Right renal pelvis (tissue), 4 donors: ENCODE measurements around the gene EIF2AK3. TPM values are rescaled to one million over a fixed set of nuclear protein-coding genes. Genes with fewer than 3 reads are reported as not detected.

ENCODE experiments used
- DNase-seq, 4 donors: peaks; one replicate each; pipeline ENCODE4 v3.0.0-alpha.2; 2013; ENCODE audit warnings: low read depth in 4 of 4, low spot score in 3 of 4, missing footprints in 1 of 4
- polyA plus RNA-seq, 4 donors: library from polyadenylated mRNA; unstranded; fragments of 120-200 nt; gene quantifications; one replicate each; pipeline ENCODE4 v1.2.1, GENCODE V29; 2013; ENCODE audit not compliant: insufficient read length in 4 of 4

The EIF2AK3 gene
- polyA plus RNA-seq, 4 donors: 25.1 to 29.3 (median 25.9) TPM

DNA sequence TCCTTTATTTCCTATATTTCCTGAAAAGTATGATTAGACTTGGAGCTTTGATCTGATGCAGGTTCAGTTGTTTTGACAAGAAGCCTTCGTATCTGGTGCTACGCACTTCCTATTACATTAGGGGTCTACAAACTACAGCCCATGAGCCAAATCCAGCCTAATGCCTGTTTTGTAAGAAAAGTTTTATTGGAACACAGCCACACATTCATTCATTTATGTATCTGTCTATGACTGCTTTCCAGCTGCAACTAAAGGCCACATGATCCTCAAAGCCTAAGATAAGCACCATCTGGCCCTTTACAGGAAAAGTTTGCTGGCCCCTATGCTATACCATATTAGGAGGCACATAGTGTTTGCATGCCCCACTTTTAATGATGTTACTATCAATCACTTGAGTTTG lies 26.0 kb downstream of the EIF2AK3 start:
- no peak for DNase-seq

DNA sequence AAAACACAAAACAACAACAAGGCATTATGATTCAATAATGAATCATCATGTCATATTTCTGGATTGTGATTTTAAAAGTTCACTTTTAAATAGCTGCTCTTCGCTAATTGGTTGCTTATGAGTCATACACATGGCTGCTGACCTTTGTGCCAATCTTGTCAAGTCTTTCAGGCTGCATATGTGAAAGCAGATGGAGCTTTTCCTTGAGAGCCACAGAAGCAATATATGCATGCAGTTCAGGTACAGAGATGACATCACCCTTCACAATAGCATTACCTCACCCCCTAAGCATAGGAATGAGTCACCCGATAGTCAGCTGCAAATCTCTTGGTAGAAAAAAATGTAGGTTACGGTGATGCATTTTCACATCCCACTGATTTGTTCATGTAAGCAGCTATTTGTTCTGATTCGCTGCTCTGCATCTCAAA lies 27.2 kb downstream of the EIF2AK3 start:
- peak; percentile 31 to 63 (median 52) for DNase-seq

DNA sequence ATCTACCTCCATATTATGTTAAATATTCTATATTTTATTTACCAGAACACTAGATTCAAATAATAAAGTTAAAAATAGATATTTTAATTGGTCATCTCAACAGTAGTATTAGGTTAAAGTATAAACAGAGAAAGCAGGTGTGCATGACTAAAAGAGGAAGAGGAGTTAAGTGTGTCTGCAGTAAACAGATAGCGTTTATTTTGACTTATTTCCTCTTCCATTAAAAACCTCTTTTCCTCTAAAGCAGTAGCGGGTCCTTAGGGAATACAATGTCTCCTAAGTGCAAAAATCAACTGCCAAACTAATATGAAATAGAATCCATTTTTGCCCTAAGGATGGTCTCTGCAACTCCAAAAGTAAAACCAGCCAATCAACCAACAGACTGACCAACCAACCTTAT lies 27.7 kb downstream of the EIF2AK3 start:
- no peak for DNase-seq

GRCh38 chr2:88597168-88597567 lies 30.1 kb downstream of the EIF2AK3 start:
- no peak for DNase-seq

DNA sequence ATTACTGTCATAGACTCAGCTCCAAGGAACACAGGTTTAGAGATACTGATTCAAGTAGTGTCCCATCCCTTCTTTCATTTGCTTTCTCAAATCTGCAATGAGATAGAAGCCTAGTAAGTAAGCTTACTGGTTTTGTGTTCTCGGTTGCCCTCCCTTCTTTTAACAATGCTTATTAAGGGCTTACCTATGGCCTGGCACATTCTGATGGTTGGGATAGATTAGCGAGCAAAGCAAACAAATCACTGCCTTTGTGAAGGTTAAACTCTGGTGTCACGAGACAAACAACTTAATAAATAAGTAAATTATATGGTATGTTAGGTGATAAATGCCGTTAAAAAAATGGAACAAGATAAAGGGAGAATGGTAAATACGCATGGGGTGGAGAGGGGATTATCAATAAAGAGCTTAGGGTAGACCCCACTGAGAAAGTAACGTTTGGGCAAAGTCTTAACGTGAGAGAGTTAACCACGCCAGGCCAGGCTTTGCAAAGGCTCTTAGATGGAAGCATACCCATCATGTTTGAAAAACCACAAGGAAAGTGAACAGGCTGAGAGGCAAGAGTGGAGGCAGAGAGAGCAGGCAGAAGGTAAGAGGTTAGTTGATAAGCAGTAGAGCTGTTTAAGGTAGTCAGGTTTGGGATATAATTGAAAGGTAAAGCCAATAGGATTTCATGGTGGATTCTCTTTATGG lies 31.0 kb downstream of the EIF2AK3 start:
- no peak for DNase-seq

DNA sequence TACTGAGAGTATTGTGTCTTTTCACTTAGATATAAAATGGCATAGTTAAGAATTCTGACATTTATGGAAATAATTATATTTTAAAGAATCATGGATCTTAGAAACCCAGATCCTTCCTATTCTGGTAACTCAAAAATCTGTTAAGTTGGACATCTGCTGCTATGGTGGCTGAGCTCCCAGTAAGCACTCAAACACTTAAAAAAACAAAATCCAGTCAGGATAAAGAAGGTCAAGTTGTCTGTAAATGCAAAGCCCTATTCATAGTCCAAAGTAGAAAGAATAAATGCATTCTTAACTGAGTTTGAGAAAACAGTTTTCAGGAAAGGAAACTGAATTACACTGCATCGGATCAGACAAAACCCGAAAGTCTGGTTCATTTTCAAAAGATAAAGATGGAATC lies 35.6 kb downstream of the EIF2AK3 start:
- no peak for DNase-seq

- DNase-seq: peak in 2 of 4 donors; percentile 24 to 33
These were observed 36.2 kb downstream of the EIF2AK3 start for GRCh38 chr2:88590998-88591613.

GRCh38 chr2:88585969-88586368 lies 41.3 kb downstream of the EIF2AK3 start:
- no peak for DNase-seq

GRCh38 chr2:88582030-88582429 lies 45.2 kb downstream of the EIF2AK3 start:
- no peak for DNase-seq

- no peak for DNase-seq
These were observed 47.2 kb downstream of the EIF2AK3 start for GRCh38 chr2:88580088-88580487.

DNA sequence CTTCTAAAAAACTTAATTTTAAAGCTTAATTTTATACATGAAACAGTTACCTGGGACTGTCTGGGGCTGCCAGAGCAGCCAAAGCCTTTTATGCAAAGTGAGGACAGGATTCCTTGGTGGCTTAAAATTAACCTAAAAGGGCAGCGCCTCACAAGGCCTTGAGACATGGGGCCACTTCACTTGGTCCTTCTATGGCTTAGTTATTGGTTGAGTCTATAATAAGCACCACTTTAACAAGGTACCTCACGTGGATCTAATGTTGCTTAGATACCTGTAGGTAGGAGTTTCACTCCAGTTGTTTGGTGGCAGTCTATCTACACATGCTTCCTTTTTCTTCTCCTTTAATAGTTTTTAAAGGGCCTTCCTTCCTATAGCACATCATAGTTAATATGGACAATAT lies 51.6 kb downstream of the EIF2AK3 start:
- no peak for DNase-seq

DNA sequence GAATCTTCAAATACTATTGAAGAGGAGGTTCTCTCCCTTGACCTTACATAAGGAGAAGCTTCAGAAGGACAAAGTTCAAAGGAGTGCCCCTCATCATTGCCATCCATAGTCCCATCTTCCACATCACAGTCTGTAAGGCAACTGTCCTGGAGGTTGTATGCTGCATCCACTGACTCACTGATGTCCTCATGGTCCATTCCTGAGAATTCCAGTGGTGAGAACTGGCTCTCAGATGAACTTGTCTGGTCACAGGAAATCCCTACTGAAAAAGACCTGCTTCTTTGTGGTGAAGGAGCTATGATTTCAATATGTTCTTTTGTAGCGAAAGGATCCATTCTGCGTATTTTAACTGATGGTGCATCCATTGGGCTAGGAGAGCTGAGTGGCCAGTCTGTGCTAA lies 52.2 kb downstream of the EIF2AK3 start:
- DNase-seq: no peak

GRCh38 chr2:88574445-88574844 lies 52.8 kb downstream of the EIF2AK3 start:
- DNase-seq: no peak

DNA sequence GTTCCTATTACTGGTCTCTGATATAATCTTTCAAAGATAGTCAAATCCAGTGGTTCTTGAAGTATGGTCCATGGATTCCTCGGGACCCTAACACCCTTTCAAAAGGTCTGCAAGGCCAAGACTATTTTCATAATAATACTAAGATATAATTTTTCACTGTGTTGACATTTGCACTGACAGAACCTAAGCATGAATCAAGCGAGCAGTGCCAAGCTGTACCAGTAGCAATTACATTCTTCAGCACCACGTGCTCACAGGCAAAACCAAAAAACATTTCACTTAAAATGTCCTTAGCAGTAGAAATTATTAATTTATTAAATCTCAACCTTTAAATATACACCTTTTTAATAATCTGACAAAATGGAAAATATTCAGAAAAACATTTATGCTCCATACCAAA lies 59.1 kb downstream of the EIF2AK3 start:
- no peak for DNase-seq

DNA sequence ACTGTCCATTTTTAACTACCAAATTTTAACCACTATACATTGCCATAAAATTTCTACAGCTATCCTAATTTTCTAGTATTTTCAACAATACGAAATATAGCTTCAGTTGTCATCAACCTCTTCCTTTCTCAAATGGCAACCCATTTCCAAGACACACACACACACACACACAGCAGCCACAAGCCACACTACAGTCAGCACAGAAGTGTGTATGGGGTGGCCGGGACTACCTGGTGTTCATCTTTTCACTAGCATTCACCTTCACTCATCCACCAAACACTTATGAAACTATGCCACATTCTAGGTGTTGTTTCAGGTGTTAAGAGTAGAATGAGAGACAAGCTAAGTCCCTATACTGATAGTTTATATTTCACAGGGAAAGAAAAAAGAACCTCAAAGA lies 62.9 kb downstream of the EIF2AK3 start:
- no peak for DNase-seq

GRCh38 chr2:88563129-88563528 lies 64.1 kb downstream of the EIF2AK3 start:
- DNase-seq: peak in 1 of 4 donors; percentile 18

GRCh38 chr2:88561646-88562388 lies 65.4 kb downstream of the EIF2AK3 start:
- no peak for DNase-seq

GRCh38 chr2:88560619-88561307 lies 66.5 kb downstream of the EIF2AK3 start:
- DNase-seq: no peak

GRCh38 chr2:88557290-88557689 lies 70.0 kb downstream of the EIF2AK3 start:
- DNase-seq: no peak

DNA sequence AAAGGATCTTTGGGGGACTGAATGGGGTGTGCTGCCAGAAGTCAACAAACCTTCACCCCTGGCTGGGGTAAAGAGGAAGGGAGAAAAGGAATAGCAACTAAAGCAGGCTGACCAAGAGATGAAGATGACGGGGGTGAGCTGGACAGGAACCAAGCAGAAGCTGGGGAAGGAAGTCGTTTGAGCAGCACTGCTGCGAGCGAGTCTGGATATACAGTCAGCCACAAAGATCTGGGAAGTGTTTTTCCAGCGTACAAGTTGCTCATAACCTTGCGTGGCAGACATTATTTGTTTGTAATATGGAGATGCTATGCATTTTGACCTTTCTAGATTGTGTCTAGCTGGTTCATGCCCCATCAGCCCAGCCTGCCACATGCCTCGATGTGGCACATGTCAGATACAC lies 71.2 kb downstream of the EIF2AK3 start:
- DNase-seq: no peak

DNA sequence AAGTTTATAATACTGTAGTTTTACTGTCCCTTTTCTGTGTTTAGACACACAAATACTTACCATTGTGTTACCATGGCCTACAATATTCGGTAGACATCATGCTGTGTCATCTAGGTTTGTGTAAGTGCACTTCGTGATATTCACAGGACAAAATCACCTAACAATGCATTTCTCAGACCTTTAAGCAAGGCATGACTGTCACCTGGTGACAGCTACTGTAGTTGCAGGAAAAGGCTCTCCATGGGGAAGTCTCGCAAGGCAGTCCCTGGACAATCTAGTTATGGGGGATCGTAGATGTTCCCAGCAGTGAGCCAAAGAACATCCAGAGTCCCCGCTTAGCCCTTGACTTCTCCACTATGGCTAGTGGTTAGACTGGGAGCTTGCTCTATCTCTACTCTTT lies 73.1 kb downstream of the EIF2AK3 start:
- DNase-seq: no peak
